GM18511 (cell line): ENCODE results near the gene TCF7.
A peak's percentile ranks its signal among the peaks of the same experiment; 100 is the strongest.

ENCODE experiments used
- ATAC-seq: cut with Tn5 transposase; IDR thresholded peaks from one replicate; pipeline ENCODE4 v1.9.1; 2021; ENCODE audit warnings: mild to moderate bottlenecking, moderate library complexity; ENCODE audit not compliant: unreplicated experiment

Gene TCF7

DNA sequence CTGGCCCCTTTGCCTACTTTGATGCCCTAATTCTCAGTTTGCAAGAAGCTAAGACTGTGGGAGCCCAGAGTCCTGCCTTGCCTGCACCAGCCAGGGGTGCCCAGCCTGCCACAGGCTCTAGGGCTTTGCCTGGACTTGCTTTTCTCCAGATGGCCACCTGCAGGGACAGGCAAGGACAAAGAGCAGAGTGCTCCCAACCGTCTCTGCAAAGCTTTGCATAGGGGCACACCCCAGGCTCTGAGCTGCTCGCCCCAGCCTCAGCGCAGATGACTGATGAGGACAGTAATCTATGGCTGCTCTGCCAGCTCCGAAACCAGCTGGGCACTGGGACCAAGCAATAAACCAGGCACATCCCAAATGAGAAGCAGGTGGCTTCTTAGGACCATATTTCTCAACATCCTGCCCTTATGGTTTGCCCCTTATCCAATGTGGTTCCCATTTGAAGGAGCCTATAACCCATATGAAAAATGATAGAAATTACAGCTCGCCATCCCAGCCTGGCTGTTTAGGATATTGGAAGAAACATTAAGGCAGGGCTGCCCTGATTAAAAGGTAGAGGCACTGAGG lies 25.4 kb upstream of the TCF7 start:
- ATAC-seq = no peak

DNA sequence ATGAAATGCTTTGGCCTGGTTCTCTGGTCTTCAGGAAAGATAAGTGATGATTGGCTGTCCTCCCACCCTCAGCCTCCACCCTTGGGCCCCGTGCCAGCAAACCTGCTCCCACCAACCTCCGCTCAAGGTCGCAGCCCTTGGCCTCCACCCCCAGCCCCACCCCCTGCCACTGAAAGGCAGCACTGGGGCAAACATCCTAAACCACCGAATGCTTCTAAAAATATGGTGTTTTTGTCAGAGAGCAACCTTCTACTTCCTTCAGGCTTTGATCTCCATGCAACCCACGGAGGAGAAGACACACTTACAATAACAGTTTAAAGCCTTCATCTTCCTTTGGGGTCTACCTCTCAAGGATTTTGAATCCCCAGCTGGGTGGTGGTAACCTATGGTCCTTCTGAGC lies 24.0 kb upstream of the TCF7 start:
- no peak for ATAC-seq

DNA sequence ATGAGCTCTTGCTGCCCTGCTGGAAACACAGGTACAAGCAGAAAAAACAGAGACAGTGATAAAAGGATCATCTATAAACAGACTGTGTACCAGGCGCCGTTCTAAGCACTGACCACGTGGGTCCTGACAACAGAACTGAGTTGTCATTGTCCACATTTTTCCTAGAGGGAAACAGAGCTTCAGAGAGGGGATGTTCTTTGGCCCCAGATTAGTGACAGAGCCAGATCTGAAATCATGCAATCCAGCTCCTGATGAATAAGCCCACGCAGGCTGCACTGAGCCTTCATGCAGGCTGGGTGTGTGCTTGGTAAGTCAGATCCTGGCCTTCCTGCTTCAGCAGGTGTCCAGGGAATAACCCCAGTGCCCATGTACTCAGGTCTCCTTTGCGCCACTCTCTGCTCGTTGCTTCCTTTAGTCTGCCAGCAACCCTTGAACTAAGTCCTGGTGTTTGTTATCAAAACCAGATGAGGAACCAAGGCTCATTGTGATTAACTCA lies 22.8 kb upstream of the TCF7 start:
- no peak for ATAC-seq

DNA sequence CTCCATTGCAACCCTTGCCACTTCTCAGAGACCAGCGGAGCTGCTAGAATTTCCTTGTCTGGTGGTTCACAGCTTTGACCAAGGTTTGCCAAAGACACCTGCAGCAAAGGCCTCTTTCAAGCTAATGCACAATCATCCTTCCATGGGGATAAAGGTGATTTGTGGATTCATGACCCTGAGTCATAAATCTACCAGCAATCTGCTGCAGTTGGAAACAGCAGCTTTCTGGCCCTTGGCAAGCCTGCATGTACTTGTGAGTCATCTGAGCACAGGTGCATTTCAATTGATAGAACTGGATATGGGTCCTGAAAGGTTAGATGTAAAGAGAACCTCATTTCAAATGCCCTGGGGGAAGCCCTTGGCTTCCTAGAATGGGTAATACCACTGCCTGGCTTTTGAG lies 21.6 kb upstream of the TCF7 start:
- no peak for ATAC-seq

DNA sequence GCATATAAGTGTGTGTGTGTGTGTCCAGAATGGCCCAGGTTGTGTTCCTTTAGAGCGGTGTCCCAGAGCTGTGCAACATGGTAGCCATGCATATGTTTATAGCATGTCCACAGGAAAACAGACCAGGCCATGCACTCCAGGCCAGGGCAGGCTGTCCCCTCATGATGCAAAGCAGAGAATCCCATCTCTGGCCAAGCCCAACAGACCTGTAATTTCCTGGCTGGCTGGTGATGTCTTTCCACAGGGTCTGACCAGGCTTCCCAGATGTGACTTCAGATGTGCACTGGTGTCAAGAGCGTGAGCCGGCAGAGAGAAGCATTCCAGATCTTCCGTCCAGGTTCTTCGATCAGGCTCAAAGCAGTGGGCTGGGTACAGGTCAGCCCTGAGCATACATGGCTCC lies 21.1 kb upstream of the TCF7 start:
- no peak for ATAC-seq

DNA sequence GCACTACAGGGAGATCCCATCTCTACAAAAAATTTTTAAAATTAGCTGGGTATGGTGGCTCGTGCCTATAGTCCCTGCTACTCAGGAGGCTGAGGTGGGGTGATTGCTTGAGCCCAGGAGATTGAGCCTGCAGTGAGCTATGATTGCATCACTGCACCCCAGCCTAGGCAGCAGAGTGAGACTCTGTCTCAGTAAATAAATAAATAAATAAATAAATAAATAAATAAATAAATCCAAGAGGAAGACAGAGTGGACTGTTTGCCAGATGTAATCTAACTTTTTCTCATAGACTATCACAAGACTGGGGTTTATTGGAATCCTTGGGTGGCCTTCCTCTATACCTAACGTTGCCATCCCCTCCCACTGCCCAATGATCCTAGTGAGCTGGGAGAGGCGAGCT lies 19.2 kb upstream of the TCF7 start:
- ATAC-seq = no peak

DNA sequence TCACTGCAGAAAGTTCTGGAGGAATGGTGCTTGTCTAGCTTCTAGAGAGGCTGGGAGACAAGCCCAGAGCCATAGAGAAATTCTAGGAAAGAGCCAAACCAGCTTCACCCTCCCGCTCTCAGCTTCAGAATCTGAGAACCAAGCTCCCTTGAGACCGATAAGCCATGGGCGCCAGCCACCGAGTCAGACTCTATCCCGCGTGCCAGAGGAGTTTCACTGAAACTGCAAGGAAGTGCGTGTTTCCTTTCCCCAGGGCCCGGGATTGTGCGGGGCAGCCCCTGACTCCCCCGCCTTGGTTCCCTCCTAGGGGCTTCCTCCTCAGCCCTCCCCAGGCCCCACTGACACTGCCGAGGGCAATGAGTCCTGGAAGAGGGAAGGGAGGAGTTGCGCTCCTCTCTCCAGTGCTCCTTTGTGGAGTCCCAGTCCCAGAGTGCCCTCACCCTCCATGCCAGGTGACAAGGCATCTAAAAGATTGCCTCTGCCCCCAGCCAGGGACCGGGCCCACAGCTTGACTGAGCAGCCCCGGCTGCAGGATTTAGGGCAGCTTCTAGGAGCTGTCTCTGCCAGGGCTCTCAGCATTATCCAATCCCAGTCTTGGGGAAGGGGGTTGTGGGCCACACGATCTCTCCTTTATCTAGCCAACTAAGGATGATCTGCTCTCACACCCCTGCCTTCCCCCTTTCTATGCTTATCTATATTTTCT lies 18.4 kb upstream of the TCF7 start:
- no peak for ATAC-seq

DNA sequence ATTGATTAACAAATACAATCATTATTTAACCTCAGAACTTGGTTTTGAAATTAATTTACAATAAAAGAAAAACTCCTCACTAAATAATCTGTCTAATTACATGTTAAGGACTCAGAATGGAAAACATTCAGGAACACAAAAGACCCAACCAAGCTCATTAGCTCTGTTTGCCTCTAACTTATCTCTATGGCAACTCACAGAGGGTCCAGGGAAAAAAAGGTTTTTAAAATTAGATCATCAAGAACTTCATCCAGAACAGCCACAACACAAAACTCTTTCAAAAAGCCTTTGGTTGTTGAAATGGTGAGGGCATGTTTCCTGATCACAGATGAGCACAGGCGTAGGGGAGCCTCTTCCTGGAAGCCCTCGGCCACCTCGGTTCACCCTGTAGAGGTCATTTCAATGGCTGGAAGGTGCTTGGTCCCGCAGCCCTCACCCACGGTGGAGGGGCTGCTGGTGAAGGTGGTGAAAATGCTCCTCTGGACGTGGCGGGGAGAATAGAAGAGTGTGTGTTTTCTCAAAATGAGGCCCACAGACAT lies 17.2 kb upstream of the TCF7 start:
- no peak for ATAC-seq

DNA sequence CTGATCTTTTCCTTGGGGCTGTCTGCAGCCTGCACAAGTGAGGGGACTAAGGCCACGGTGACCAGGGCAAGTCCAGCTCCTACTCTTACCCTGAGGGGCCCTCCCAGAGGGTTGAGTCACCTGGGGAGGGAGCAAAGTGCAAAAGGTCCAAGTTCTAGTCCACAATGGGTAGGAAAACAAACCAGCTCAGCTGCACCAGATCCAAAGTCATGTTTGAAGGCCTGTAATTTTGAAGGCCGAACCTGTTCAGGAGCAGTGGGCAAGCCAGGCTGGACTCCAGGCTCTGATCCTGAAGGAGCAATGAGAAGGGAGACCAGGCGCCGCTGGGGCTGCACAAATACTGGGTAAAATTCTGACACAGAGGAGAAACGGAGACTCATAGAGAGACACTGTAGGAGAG lies 15.8 kb upstream of the TCF7 start:
- no peak for ATAC-seq

DNA sequence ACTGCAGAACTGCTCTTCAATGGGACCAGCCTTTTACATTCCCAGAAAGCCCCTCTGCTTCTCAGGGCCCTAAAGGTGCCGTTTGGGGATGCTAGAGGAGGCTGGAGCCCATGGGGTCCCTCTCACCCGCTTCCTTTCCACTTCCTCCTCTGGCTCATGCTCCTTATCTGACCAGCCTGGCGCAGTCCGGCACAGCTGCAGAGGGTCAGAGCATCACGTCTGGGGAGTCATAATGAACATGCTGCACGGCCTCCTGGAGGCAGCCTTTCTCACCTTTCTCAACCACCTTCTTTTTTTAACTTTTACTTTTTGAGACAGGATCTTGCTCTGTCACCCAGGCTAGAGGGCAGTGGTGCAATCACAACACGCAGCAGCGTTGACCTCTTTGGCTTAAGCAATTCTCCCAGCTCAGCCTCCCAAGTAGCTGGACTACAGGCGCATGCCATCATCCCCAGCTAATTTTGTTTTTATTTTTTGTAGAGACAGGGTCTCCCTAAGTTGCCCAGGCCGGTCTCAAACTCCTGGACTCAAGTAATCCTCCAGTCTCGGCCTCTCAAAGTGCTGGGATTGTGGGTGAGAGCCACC lies 15.1 kb upstream of the TCF7 start:
- ATAC-seq = no peak

DNA sequence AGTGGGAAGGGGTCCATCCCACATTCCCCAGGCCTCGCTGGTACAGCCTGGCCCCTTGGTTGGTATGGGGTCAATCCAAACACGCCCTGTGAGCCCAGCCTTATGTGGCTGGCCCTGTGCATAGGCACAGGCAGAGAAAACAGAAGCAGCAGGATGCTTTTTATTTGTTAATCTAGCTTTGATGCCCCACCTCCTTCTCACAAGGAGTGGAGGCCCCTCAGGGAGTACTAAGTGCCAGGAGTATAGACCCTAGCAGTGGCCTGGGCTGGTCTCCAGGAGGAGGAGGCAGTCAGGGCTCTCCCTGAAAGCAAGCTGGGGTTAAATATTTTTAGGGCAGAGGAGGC lies 14.6 kb upstream of the TCF7 start:
- no peak for ATAC-seq

DNA sequence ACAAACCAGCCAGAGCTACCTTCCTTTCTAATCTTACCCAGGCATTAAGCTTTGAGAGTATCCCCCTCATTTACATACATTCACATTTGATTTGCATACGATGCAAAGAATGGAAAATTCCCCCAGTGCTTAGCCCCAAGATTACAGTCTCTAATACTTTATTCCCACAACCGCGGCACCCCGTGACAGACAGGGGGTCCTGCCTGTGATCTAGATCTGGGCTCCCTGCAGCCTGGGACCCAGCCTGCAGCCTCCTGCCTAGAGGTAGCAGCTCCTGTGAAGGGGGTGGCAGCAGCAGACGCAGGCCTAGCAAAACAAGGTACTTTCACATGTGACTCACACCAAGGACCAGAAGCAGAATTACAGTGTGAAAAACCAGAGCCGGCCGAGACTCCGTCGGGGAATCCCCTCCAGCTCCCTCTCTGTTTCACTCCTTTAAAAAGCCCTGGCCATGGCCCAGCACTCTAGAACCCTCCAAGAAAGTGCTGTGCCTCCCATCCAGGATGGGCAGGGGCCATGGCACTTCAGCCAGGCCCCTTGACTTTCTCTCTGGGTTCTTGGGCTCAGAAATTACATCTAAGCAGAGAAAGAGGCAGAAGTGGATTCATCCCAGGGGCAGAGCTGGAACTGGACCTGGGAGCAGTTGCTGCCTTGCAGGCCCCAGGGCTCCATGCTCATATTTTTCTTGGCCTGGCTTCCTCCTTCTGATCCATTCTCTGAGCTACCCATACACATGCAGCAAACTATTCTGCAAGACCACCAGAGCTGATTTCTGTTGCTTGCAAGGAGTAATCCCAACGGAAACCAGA lies 14.0 kb upstream of the TCF7 start:
- peak; percentile 89 for ATAC-seq

DNA sequence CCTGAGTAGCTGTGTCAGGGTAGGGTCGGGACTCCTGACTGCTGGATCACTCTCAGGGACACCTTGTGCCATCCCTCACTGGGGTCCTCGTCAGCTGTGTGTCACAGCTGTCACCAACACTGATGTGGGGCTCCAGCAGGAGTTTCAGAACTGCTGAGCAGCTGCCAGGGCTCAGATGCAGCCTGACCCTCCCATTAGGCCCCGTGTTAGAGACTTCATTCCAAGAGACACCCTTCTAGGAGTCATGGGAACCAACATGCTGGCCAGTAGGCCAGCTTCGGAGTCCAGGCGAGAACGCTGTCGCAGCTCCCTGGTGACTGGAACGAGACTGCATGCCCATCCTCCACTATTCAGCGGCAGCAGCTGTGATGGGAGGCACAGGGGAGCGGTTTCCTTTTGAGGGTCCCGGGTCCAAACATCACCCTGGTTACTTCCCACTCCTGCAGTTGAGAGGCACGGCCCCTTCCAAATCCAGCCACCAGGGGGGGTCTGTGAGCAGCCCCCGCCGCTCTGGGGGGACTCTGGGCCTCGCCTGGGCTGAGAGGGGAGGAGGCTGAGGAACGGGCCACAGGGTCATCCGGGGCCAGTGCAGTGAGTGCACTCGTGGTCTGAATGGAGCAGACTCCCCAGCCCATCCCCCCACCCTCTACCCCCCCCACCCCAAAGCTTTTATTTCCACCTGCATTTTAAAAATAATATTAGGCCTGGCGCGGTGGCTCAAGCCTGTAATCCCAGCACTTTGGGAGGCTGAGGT lies 12.6 kb upstream of the TCF7 start:
- no peak for ATAC-seq

DNA sequence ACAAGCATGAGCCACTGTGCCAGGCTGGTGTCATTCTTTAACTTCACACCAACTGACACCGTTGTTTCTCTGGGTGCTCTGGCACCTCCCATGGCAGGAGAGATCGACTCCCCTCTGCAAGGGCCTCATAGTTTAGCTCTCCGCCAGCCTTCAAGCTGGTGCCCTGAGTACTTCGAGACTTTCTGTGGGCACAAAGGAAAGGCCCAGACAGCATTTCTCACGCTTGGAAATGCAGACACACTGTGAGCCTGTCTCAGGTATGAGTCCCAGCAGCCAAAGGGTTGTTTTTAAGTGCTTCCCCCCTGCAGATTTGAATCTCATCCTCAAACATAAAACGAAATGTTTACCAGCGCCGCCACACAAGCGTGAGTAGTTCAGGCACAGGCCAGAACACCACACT lies 11.1 kb upstream of the TCF7 start:
- ATAC-seq = no peak

DNA sequence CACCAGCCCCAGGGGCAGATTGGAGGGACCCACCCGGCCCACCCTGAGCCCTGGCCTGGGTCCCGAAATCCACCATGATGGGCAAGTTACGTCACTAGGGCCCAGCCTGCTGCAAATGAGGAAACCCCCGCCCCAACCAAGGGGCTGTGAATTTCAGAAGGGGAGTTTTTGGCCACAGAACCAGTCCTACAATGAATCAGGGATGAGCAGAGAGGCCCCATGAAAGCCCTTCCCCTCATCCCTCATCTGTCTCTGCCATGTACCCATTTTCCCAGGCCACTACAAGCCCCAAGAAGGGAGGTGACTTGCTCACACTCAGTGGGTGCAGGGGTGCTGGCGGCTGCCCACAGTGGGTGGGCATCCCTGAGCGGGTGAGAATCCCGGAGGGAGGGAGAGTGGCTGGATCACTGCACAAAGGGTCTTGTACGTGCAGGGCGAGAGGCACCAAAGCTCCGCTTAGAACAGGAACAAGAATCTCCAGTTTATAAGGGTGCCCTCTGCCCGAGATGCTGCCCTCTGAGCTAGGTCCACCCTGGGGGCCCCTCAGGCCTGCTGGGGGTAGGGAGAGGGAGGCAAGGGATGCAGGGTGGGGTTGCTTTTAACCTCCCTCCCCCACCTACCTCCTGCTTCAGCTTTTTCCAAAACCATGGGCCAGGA lies 10.4 kb upstream of the TCF7 start:
- no peak for ATAC-seq

DNA sequence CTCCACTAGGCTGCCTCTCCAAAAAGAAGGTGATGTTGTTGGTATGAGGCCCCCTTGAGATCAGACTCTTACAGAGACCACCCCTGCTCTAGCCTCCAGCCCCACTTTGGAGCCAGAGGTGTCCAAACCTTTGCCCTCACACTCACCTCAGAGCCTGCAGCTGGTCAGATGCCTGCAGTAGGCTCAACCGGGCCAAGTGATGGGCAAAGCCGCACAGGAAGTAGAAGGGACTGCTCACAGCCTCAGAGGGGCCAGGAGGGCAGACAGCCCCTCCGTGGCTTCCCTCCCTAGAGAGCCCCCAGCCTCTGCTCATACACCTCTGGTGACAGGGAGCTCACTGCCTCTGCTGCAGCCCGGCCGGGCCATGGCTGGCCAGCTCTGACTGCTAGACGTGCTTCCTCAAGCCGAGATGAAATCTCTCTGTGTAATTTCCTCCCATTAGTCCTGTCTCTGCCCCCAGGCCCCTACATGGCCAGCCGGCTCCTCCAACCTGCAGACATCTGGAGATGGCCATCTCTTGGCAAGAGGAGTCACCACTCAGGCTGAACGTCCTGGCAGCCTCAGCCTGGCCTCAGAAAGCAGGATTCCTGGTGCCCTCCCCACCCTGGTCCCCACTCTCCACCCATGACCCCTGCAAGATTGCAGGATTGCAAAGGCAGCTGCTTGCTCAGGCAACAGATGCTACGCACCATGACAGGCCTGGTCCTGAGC lies 7.3 kb upstream of the TCF7 start:
- ATAC-seq = no peak

DNA sequence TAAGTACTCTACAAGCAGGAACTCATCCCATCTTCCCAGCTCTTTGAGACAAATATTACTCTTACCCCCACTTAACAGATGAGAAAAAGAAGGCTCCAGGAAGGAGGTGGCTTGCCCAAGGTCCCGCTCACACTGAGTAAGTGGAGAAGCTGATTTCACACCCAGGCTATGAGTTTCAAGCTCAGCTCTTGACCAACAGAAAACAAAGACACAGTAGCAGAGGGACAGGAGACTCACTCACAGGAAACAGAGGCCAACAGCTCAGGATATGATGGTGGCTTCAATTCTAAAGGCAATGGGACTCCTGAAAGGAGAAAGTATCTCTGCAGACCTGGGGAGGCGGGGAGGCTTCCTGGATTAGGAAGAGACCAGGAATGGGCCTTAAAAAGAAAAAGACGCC lies 6.7 kb upstream of the TCF7 start:
- ATAC-seq = no peak

DNA sequence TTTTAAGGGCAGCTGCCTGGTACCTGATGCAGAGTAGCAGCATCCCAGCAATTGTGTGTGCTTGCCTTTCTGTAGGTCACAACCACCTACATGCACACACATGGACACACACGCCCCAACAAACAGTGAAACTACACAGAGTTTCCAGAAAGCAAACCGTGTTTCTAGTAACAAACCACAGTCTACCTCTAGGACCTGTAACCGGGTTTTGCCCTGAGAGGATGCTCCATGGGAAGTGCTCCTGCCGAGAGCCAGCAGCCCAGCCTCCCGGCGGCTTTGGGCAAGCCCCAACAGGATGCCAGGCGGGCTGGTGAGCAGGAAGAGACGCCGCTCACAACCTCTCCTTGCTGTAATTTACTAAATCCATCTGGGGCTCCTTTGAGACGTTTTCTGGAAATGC lies 4.1 kb upstream of the TCF7 start:
- ATAC-seq = no peak

DNA sequence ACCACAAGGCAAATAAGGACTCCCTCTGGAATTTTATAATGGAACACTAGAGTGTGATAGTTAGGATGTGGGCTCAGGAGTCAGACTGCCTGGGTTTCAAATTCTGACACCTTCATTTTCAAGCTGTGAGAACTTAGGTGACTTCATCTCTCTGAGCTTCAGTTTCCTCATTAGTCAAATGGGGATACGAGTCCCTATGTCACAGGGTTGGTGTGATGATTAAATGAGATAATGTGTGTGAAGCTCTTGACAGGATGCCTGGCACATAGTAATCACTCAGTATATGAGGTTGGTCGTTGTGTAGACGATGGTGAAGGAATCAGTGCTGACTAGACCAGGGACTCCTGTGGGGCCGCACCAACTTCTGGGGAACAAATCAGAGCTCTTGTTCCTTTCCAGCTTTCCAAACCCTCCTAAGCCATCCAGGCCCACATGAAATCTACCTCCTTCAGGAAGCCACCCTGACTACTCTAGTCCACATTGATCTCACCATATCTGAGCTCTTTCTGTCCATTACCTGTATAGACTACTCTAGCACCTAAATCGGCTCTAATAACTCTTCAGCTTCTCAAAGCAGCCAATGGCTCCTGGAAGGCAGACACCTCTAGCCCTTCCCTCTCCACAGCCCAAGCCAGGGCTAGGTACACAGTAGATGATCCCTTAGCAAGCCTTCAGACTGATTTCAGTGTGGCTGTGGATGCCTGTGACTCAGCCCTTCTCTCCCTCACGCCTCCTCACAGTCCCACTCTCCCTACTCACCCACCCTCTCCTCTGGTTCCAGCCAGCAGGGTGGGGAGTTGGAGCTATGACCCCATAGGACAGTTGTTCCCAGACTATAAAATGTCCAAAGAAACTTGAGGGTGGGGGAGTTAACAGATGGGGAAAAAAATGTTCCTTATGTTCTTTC lies 2.5 kb upstream of the TCF7 start:
- no peak for ATAC-seq
